Retinal pigment epithelial cell (primary cell): ENCODE data around the gene ANKRD62.

Source experiments
- DNase-seq: peaks from one replicate; pipeline ENCODE4 v3.0.0-alpha.2; 2010; ENCODE audit warnings: low read depth
- H3K4me3 ChIP-seq: 2 replicates; pipeline ENCODE4 v1.5.1; 2011; ENCODE audit warnings: mild to moderate bottlenecking, low read length, control low read depth, moderate library complexity
- TF ChIP-seq, protein P1 (sequence below): conservative IDR thresholded peaks from 2 replicates; pipeline ENCODE4 v1.5.1; 2011; ENCODE audit warnings: low read depth, low read length, control low read depth, inconsistent platforms

ANKRD62 gene

DNA sequence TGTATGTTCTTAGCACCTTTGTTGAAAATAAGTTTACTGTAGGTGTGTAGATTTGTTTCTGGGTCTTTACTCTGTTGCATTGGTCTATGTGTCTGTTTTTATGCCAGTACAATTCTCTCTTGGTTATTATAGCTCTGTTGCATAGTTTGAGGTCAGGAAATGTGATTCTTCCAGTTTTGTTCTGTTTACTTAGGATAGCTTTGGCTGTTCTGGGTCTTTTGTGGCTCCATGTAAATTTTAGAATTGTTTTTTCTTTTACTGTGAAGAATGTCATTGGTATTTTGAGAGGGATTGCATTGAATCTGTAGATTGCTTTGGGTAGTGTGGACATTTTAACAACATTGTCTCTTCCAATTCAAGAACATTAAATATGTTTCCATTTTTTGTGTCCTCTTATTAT, 69.1 kb downstream of the ANKRD62 start:
- no peak overlapping the region for H3K4me3 ChIP-seq
- no peak for DNase-seq
- TF ChIP-seq, protein P1, sequence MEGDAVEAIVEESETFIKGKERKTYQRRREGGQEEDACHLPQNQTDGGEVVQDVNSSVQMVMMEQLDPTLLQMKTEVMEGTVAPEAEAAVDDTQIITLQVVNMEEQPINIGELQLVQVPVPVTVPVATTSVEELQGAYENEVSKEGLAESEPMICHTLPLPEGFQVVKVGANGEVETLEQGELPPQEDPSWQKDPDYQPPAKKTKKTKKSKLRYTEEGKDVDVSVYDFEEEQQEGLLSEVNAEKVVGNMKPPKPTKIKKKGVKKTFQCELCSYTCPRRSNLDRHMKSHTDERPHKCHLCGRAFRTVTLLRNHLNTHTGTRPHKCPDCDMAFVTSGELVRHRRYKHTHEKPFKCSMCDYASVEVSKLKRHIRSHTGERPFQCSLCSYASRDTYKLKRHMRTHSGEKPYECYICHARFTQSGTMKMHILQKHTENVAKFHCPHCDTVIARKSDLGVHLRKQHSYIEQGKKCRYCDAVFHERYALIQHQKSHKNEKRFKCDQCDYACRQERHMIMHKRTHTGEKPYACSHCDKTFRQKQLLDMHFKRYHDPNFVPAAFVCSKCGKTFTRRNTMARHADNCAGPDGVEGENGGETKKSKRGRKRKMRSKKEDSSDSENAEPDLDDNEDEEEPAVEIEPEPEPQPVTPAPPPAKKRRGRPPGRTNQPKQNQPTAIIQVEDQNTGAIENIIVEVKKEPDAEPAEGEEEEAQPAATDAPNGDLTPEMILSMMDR, result no peak

- H3K4me3 ChIP-seq, result no peak overlapping the region
- TF ChIP-seq, protein P1, result no peak
- no peak for DNase-seq
Observed at GRCh38 chr18:12165038-12165768, 71.6 kb downstream of the ANKRD62 start.
